Measurements from ENCODE around the gene IGSF6.

The IGSF6 gene

DNA sequence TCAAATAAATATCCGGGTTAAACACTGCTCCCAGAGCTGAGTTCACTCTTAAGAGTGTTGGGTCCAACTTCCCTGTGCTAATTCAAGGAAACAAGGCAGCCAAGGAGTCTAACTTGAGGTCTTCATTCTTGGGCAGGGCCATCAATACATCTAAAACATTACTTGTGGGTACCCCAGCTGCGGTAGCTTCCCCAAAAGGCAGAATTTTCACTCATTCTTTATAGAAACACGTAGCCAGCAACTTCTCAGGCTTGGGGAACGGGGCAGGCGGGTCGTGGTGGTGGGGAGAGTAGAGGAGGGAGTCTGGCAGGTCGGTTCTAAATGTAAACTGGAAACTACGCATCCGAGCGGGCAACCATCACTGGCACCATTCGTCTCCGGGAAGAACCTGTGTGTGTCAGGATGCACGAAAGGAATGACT lies 53.7 kb downstream of the IGSF6 start:
- DNase-seq: peak; percentile 6 to 21

DNA sequence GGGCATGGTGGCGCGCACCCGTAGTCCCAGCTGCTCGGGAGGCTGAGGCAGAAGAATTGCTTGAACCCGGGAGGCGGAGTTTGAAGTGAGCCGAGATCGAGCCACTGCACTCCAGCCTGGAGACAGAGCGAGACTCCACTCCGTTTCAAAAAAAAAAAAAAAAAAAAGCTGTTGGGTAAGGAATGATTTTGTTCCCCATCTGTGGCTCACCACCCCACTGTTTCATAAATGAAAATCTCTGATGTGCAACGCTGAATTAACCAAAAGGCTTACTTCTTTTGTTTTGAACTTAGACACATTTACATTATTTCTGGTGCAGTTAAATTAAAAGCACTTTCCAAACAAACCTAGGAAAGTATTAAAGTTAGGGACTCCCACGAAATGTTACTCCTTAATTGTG lies 54.2 kb downstream of the IGSF6 start:
- DNase-seq: no peak

DNA sequence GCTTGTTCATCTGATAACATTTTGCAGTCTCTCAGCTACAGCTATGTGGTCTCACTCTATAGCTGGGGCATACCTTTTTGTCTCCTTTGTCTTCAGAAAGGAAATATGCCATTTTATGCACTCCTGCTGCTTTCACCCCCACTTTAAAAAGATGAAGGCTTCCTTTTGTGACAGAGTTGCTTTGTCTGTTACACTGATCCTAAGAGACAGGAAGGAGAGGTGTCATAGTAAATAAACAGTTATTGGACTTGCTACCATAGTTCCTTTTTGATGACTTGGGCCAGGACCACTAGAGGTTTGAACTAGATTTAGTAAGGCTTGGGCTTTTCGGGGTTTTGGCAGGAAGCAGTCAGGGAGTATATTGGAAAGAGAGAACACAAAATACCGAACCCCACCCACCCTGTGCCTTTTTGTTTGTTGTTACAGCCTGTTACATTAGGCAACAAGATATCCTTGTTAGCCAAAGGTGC lies 54.8 kb downstream of the IGSF6 start:
- DNase-seq: no peak

GRCh38 chr16:21593530-21594289 lies 58.7 kb downstream of the IGSF6 start:
- no peak for DNase-seq

GRCh38 chr16:21592191-21592590 lies 60.2 kb downstream of the IGSF6 start:
- no peak for DNase-seq

DNA sequence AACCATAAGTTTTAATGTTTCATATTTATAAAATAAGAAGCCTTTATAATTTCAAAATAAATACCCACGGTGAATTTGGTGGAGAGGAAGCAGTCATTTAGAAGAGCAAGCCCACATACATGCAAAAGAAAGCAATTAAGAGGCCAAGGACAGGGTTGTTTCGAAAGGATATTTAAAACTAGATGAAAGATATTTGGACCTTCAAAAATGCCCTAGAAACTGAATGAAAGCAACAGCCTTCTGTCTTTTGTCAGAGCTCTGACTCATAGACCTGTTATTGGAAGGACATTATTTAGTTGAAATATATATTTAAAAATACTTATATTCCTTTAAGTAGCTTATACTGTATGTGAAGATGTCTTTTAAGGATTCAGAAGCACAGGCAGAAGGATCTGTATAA lies 61.6 kb downstream of the IGSF6 start:
- no peak for DNase-seq

DNA sequence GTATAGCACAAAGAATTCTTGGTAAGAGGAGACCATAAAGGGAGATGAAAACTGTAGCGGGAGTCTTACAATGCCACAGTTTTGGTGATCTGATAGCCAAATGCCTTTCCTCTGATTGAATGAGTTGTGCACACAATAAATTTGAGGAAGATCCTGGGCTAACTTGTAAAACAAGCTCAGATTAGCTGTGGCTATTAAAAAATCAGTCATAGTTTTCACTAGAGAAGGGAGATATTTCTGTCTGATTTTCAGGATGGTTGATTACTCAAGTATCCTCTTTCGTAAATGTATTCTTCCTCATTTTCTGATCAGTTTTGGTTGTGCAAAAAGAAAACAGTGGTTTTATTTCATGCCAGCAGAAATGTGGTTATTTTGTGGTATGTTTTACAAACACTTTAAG lies 62.1 kb downstream of the IGSF6 start:
- no peak for DNase-seq

GRCh38 chr16:21589551-21589950 lies 62.9 kb downstream of the IGSF6 start:
- no peak for DNase-seq

All from activated CD4-positive, alpha-beta T cell treated with anti-CD3 and anti-CD28 coated beads, Interleukin-2, amount 50 U/mL, for 4 hours (primary cell).